MM.1S (cell line): Measurements from ENCODE around the gene NTRK1.

Source experiments
- DNase-seq: peaks from one replicate; pipeline ENCODE4 v3.0.0-alpha.2; 2015
- H2AFZ ChIP-seq: fragments of 300-600 bp; sonication (generic); 2 replicates; pipeline ENCODE4 v1.6.0; 2016; ENCODE audit warnings: antibody characterized with exemption, low read length
- H3F3A ChIP-seq: fragments of 300-600 bp; sonication (generic); 2 replicates; pipeline ENCODE4 v1.6.1; 2016; ENCODE audit warnings: mild to moderate bottlenecking, antibody characterized with exemption, low read length, moderate library complexity, mixed read lengths; ENCODE audit not compliant: insufficient read depth
- H3K27ac ChIP-seq: fragments of 300-600 bp; sonication (generic); 2 replicates; pipeline ENCODE4 v1.5.1; 2016; ENCODE audit warnings: mild to moderate bottlenecking, low read length
- H3K27me3 ChIP-seq: fragments of 300-600 bp; sonication (generic); replicated peaks from 2 replicates; pipeline ENCODE4 v1.6.0; 2016; ENCODE audit warnings: low read length; ENCODE audit not compliant: insufficient read depth
- H3K36me3 ChIP-seq: fragments of 300-600 bp; sonication (generic); replicated peaks from 2 replicates; pipeline ENCODE4 v1.6.1; 2016; ENCODE audit warnings: mild to moderate bottlenecking, low read length, mixed read lengths; ENCODE audit not compliant: insufficient read depth
- H3K4me1 ChIP-seq: fragments of 300-600 bp; sonication (generic); 2 replicates; pipeline ENCODE4 v1.6.1; 2016; ENCODE audit warnings: low read length, mixed read lengths
- H3K4me2 ChIP-seq: fragments of 300-600 bp; sonication (generic); 2 replicates; pipeline ENCODE4 v1.6.0; 2016; ENCODE audit warnings: low read depth, low read length
- H3K4me3 ChIP-seq: fragments of 300-600 bp; sonication (generic); 2 replicates; pipeline ENCODE4 v1.5.1; 2016; ENCODE audit warnings: low read length, mixed read lengths
- H3K79me2 ChIP-seq: fragments of 300-600 bp; sonication (generic); 2 replicates; pipeline ENCODE4 v1.6.1; 2016; ENCODE audit warnings: mixed run types, low read length, mixed read lengths
- H3K9ac ChIP-seq: fragments of 300-600 bp; sonication (generic); 2 replicates; pipeline ENCODE4 v1.6.1; 2016; ENCODE audit warnings: low read length, mixed read lengths
- H3K9me2 ChIP-seq: fragments of 300-600 bp; sonication (generic); replicated peaks from 2 replicates; pipeline ENCODE4 v1.6.1; 2016; ENCODE audit warnings: mild to moderate bottlenecking, low read length, mixed read lengths; ENCODE audit not compliant: insufficient read depth
- H3K9me3 ChIP-seq: fragments of 300-600 bp; sonication (generic); replicated peaks from 2 replicates; pipeline ENCODE4 v1.6.1; 2016; ENCODE audit warnings: mild to moderate bottlenecking, low read length, mixed read lengths; ENCODE audit not compliant: insufficient read depth
- H4K20me1 ChIP-seq: fragments of 300-600 bp; sonication (generic); 2 replicates; pipeline ENCODE4 v1.6.1; 2016; ENCODE audit warnings: mild to moderate bottlenecking, low read length, moderate library complexity, mixed read lengths; ENCODE audit not compliant: insufficient read depth
- CTCF ChIP-seq: fragments of 300-600 bp; sonication (generic); IDR thresholded peaks from 2 replicates; pipeline ENCODE4 v1.5.1; 2016; ENCODE audit warnings: antibody characterized with exemption, low read length, mixed read lengths
- EZH2 ChIP-seq: fragments of 300-600 bp; sonication (generic); optimal IDR thresholded peaks from 2 replicates; pipeline ENCODE3; 2017; ENCODE audit warnings: low read depth, mild to moderate bottlenecking, antibody characterized with exemption, low read length, mixed read lengths
- EZH2phosphoT487 ChIP-seq: fragments of 300-600 bp; sonication (generic); IDR thresholded peaks from 2 replicates; pipeline ENCODE4 v1.6.1; 2018; ENCODE audit warnings: antibody characterized with exemption, low read length

The NTRK1 gene

DNA sequence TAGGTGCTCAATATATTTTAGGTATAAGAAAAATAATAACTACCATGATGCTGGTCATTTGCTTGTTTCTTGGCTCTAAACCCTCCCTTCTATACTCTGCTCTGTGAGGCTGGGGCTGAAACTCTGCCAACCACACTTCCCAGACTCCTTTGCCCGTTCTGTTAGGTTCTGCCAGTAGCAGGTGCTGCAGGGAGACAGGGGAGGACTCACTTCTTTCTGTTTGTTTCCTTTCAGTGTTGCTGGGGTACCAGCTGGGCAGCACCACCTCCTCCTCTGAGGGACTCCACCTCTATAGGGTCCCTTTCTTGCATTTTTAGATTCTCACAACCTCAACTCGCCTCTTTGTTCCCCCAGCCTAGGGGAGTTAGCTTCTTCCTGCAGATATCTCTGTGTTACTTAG lies 27.1 kb upstream of the NTRK1 start:
- peak; percentile 30 for DNase-seq
- Histone ChIP-seq H3K9ac (no peak overlapping the region), H3K27ac (no peak overlapping the region), H3F3A (no peaks in the 10 kb centered on the region), H3K36me3 (no peaks in the 10 kb centered on the region), H3K79me2 (no peaks in the 10 kb centered on the region), H3K9me2 (no peaks in the 10 kb centered on the region), H3K9me3 (no peaks in the 10 kb centered on the region), H2AFZ (no peak overlapping the region), H3K27me3 (peaks cover 21% of the 10 kb centered on the region; the same call in 1 of the 2 replicates), H4K20me1 (no peaks in the 10 kb centered on the region), H3K4me1 (no peaks in the 10 kb centered on the region), H3K4me2 (no peak overlapping the region), H3K4me3 (no peak overlapping the region)
- TF ChIP-seq EZH2 (no peak), CTCF (peak; percentile 14; the same call in 1 of the 2 replicates)

DNA sequence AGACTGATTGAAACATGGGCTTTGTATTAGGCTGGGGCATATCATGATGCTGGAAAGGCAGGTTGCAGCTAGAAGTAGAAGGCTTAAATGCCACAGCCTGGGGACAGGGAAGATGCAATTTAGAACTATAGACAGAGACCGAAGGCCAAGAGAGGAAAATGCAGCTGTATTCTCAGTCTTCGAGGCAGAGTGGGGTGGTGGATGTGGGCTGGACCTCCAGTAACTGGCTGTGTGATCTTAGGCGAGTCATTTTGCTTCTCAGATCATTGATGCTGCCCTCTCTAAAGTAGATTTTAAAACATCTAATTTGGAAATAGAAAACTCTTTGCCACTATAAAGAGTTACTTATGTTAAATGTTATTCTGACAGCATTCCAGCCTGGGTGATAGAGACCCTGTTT lies 26.3 kb upstream of the NTRK1 start:
- Histone ChIP-seq H3K9ac (no peak overlapping the region), H2AFZ (no peak overlapping the region), H3K27me3 (peaks cover 23% of the 10 kb centered on the region; the same call in 1 of the 2 replicates), H3K4me2 (no peak overlapping the region), H3K4me3 (no peak overlapping the region), H4K20me1 (no peaks in the 10 kb centered on the region), H3K36me3 (no peaks in the 10 kb centered on the region), H3K9me2 (no peaks in the 10 kb centered on the region), H3F3A (no peaks in the 10 kb centered on the region), H3K4me1 (no peaks in the 10 kb centered on the region), H3K27ac (no peak overlapping the region), H3K79me2 (no peaks in the 10 kb centered on the region), H3K9me3 (no peaks in the 10 kb centered on the region)
- TF ChIP-seq EZH2phosphoT487: no peak
- no peak for TF ChIP-seq EZH2
- TF ChIP-seq CTCF: no peak
- no peak for DNase-seq

DNA sequence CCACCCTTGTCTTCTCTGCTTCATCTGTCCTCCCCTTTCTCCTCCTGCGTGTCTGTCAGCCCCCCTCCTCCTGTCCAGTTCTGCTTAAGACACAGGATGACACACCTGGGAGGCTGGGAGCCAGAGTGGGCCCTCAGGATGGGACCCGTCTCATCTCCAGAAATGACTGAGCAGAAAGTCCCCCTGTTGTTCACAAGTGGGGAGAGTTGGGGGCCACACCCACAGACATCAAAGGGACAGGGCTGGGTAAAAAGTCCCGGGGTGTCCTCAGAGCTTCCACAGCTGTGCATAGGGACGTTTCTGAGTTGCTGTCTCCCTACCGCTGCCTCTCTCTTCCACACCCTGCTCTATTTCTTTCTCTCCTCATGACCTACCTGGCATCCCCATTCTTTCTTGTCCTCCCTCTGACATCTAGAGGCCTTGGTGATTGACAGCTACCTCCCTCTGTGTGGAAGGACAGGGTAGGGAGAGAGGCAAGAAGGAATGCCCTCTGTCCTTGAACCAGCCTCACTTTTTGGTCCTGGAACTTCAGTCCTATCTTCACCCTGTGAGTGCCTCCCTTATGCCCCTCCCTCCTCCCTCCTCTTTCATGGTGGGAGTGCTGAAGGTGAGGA lies 24.5 kb upstream of the NTRK1 start:
- Histone ChIP-seq H3K9ac (no peak overlapping the region), H4K20me1 (no peaks in the 10 kb centered on the region), H3K9me3 (no peaks in the 10 kb centered on the region), H3K27me3 (peaks cover 34% of the 10 kb centered on the region), H3F3A (no peaks in the 10 kb centered on the region), H3K4me3 (no peak overlapping the region), H3K4me1 (no peaks in the 10 kb centered on the region), H3K4me2 (no peak overlapping the region), H2AFZ (no peak overlapping the region), H3K9me2 (no peaks in the 10 kb centered on the region), H3K79me2 (no peaks in the 10 kb centered on the region), H3K36me3 (no peaks in the 10 kb centered on the region), H3K27ac (no peak overlapping the region)
- no peak for DNase-seq
- TF ChIP-seq EZH2phosphoT487 (no peak), EZH2 (no peak), CTCF (no peak)
